DOHH2 (cell line): Measurements from ENCODE around the gene SYN1.

ENCODE experiments used
- CTCF ChIP-seq: fragments of 200-600 bp; sonication (generic); IDR thresholded peaks from one replicate; pipeline ENCODE4 v1.5.1; 2014; ENCODE audit warnings: antibody characterized with exemption, mild to moderate bottlenecking, low read depth, low read length; ENCODE audit not compliant: poor library complexity, severe bottlenecking
- EZH2phosphoT487 ChIP-seq: fragments of 200-600 bp; sonication (generic); IDR thresholded peaks from 2 replicates; pipeline ENCODE4 v1.6.1; 2017; ENCODE audit warnings: borderline replicate concordance, mild to moderate bottlenecking, antibody characterized with exemption, low read length, moderate library complexity, mixed read lengths

- no peak for TF ChIP-seq CTCF
- TF ChIP-seq EZH2phosphoT487 = no peak
These were observed 95.9 kb downstream of the SYN1 start for GRCh38 chrX:47523713-47524166.
